HCT116 (cell line): ENCODE measurements around the gene TUBB1. TPM values are rescaled to one million over a fixed set of nuclear protein-coding genes. Genes with fewer than 3 reads are reported as not detected.

Experiments
- ATAC-seq: fragments of 200-7000 bp; cut with Tn5 transposase; 2 replicates; pipeline ENCODE4 v1.9.1; 2020; ENCODE audit warnings: mild to moderate bottlenecking, moderate library complexity
- BruUV-seq: library from RNA; stranded (reverse); fragments of 400-500 nt; replicated peaks from 2 replicates; lab custom pipeline; 2021; lab: Mats Ljungman, UMichigan
- CTCF ChIA-PET: fragments of 300-600 bp; sonication (Branson Sonifier 250); formaldehyde crosslinking; loops from one replicate; lab custom pipeline; 2021; ENCODE audit warnings: antibody characterized with exemption; lab: Charles Lee
- POLR2A ChIA-PET: fragments of 300-600, 350-600 bp; sonication (Branson Sonifier 250); formaldehyde crosslinking; loops from one replicate; lab custom pipeline; 2021; ENCODE audit warnings: antibody characterized with exemption; lab: Charles Lee
- RAD21 ChIA-PET, 2 experiments: fragments of 300-600 bp; sonication (Branson Sonifier 250); formaldehyde crosslinking; loops; one replicate each; lab custom pipeline; 2023; ENCODE audit warnings: low total read pairs in 2 of 2; ENCODE audit not compliant: uncharacterized antibody in 2 of 2, unreplicated experiment in 2 of 2, low non-redundant PET in 1 of 2; lab: Charles Lee
- DNase-seq: peaks from one replicate; pipeline ENCODE4 v3.0.0-alpha.2; 2010; ENCODE audit warnings: low read depth, low spot score
- H2AFZ ChIP-seq: fragments of 200-600 bp; shearing (Covaris generic), sonication (generic); 2 replicates; pipeline ENCODE4 v1.6.1; 2017; ENCODE audit warnings: low read depth, mixed run types, mixed read lengths, antibody characterized with exemption, low read length; ENCODE audit not compliant: poor library complexity, severe bottlenecking
- H3K27ac ChIP-seq: 2 replicates; pipeline ENCODE4 v1.5.1; 2012; ENCODE audit warnings: low read depth, low read length
- H3K27me3 ChIP-seq: fragments of 200-600 bp; sonication (generic); 2 replicates; pipeline ENCODE4 v1.6.1; 2016; ENCODE audit warnings: mixed run types, low read length, mixed read lengths; ENCODE audit not compliant: insufficient read depth
- H3K36me3 ChIP-seq, 2 experiments: fragments of 200-500 bp in 1 of 2; fragments of 200-600 bp in 1 of 2; sonication (Bioruptor generic) in 1 of 2; sonication (generic) in 1 of 2; 2 replicates each; pipeline versions ENCODE4 v1.5.1 to v1.6.1; 2014 to 2016; ENCODE audit warnings: low read length in 2 of 2, inconsistent platforms in 1 of 2, mixed read lengths in 1 of 2, mixed run types in 1 of 2; ENCODE audit not compliant: insufficient read depth in 2 of 2, control insufficient read depth in 1 of 2
- H3K4me1 ChIP-seq, 2 experiments: fragments of 200-600 bp in 1 of 2; sonication (generic) in 1 of 2; 2 replicates each; pipeline versions ENCODE4 v1.5.1 to v1.6.1; 2012 to 2017; ENCODE audit warnings: low read length in 2 of 2, inconsistent platforms in 1 of 2, mild to moderate bottlenecking in 1 of 2, mixed read lengths in 1 of 2, mixed run types in 1 of 2, moderate library complexity in 1 of 2; ENCODE audit not compliant: insufficient read depth in 2 of 2, control insufficient read depth in 1 of 2
- H3K4me2 ChIP-seq: fragments of 200-600 bp; sonication (generic); 2 replicates; pipeline ENCODE4 v1.6.1; 2017; ENCODE audit warnings: mixed run types, low read length, mixed read lengths
- H3K4me3 ChIP-seq, 2 experiments: fragments of 200-600 bp in 1 of 2; sonication (generic) in 1 of 2; replicated peaks in 1 of 2; 2 replicates each; pipeline ENCODE4 v1.5.1; 2011 to 2016; ENCODE audit warnings: low read length in 2 of 2, control low read depth in 1 of 2, low read depth in 1 of 2, mild to moderate bottlenecking in 1 of 2, mixed read lengths in 1 of 2, mixed run types in 1 of 2
- H3K79me2 ChIP-seq: fragments of 200-600 bp; sonication (generic); 2 replicates; pipeline ENCODE4 v1.6.1; 2017; ENCODE audit warnings: mild to moderate bottlenecking, mixed run types, low read length, moderate library complexity, mixed read lengths; ENCODE audit not compliant: insufficient read depth
- H3K9ac ChIP-seq: fragments of 200-600 bp; sonication (generic); 2 replicates; pipeline ENCODE4 v1.6.1; 2016; ENCODE audit warnings: low read length, mixed read lengths
- H3K9me2 ChIP-seq: fragments of 200-600 bp; sonication (generic), shearing (Covaris generic); 2 replicates; pipeline ENCODE4 v1.6.1; 2017; ENCODE audit warnings: mixed run types, mild to moderate bottlenecking, moderate library complexity; ENCODE audit not compliant: insufficient read depth
- H3K9me3 ChIP-seq, 2 experiments: fragments of 200-500 bp in 1 of 2; fragments of 200-600 bp in 1 of 2; sonication (Bioruptor generic) in 1 of 2; sonication (generic) in 1 of 2; 2 replicates each; pipeline ENCODE4 v1.6.1; 2014 to 2017; ENCODE audit warnings: low read length in 2 of 2, mixed read lengths in 2 of 2, inconsistent platforms in 1 of 2, low read depth in 1 of 2, mild to moderate bottlenecking in 1 of 2, mixed run types in 1 of 2, moderate library complexity in 1 of 2; ENCODE audit not compliant: control insufficient read depth in 1 of 2, insufficient read depth in 1 of 2
- H4K20me1 ChIP-seq: fragments of 200-600 bp; sonication (generic), shearing (Covaris generic); 2 replicates; pipeline ENCODE4 v1.6.1; 2017; ENCODE audit warnings: mixed run types, mild to moderate bottlenecking, moderate library complexity; ENCODE audit not compliant: insufficient read depth
- CBX3 ChIP-seq: IDR thresholded peaks from 2 replicates; pipeline ENCODE4 v1.6.1; 2012; ENCODE audit warnings: low read depth
- CEBPB ChIP-seq: IDR thresholded peaks from 2 replicates; pipeline ENCODE4 v1.6.1; 2012; ENCODE audit warnings: low read depth
- CTCF ChIP-seq, 3 experiments: fragments of 200-600 bp in 1 of 3; sonication (generic) in 1 of 3; IDR thresholded peaks in 2 of 3; conservative IDR thresholded peaks in 1 of 3; 2 replicates each; pipeline ENCODE4 v1.5.1; 2012 to 2017; ENCODE audit warnings: low read depth in 2 of 3, low read length in 2 of 3, antibody characterized with exemption in 1 of 3, borderline replicate concordance in 1 of 3, control low read depth in 1 of 3, mild to moderate bottlenecking in 1 of 3, mixed read lengths in 1 of 3, mixed run types in 1 of 3, moderate library complexity in 1 of 3; ENCODE audit not compliant: insufficient read depth in 1 of 3
- EGR1 ChIP-seq: IDR thresholded peaks from 2 replicates; pipeline ENCODE4 v1.6.1; 2012; ENCODE audit warnings: low read depth
- EZH2 ChIP-seq: fragments of 200-600 bp; sonication (generic); IDR thresholded peaks from 2 replicates; pipeline ENCODE4 v1.6.1; 2017; ENCODE audit warnings: antibody characterized with exemption, mixed run types
- EZH2phosphoT487 ChIP-seq: fragments of 200-600 bp; IDR thresholded peaks from 2 replicates; pipeline ENCODE4 v1.6.1; 2018; ENCODE audit warnings: antibody characterized with exemption, borderline replicate concordance
- FOSL1 ChIP-seq: IDR thresholded peaks from 2 replicates; pipeline ENCODE4 v1.6.1; 2012; ENCODE audit warnings: low read depth
- JUND ChIP-seq: IDR thresholded peaks from 2 replicates; pipeline ENCODE4 v1.6.1; 2012
- POLR2AphosphoS5 ChIP-seq: IDR thresholded peaks from 2 replicates; pipeline ENCODE4 v1.6.1; 2011; ENCODE audit warnings: mild to moderate bottlenecking, low read depth, low read length, moderate library complexity
- RAD21 ChIP-seq: IDR thresholded peaks from 2 replicates; pipeline ENCODE4 v1.6.1; 2012; ENCODE audit warnings: low read depth, mild to moderate bottlenecking
- SIN3A ChIP-seq: IDR thresholded peaks from 2 replicates; pipeline ENCODE4 v1.6.1; 2012; ENCODE audit warnings: low read depth
- SRF ChIP-seq: IDR thresholded peaks from 2 replicates; pipeline ENCODE4 v1.6.1; 2012; ENCODE audit warnings: low read depth
- TCF7L2 ChIP-seq: IDR thresholded peaks from 2 replicates; pipeline ENCODE4 v1.7.0; 2011; ENCODE audit warnings: borderline replicate concordance, inconsistent platforms; ENCODE audit not compliant: insufficient read depth, insufficient read length; ENCODE audit errors: extremely low read depth
- ZFX ChIP-seq: fragments of 450-650 bp; IDR thresholded peaks from 2 replicates; pipeline ENCODE4 v1.6.1; 2017
- ZNF274 ChIP-seq: fragments of 200-500 bp; sonication (Bioruptor generic); IDR thresholded peaks from 2 replicates; pipeline ENCODE4 v1.6.1; 2014; ENCODE audit warnings: mild to moderate bottlenecking, low read depth, low read length, inconsistent platforms
- intact Hi-C: fragments of 100-400 bp; cut with micrococcal nuclease; formaldehyde crosslinking; loops from 2 replicates; pipeline ENCODE4 v1.10.0; 2022
- total RNA-seq: library from RNA; stranded (reverse); gene quantifications from one replicate; pipeline ENCODE4 v1.2.1, GENCODE V29; 2021; ENCODE audit not compliant: unreplicated experiment
- TF ChIP-seq, protein P1 (sequence below): IDR thresholded peaks from 2 replicates; pipeline ENCODE4 v1.6.1; 2012

Gene TUBB1
- total RNA-seq, 1 experiment from 2014 or later: not detected

DNA sequence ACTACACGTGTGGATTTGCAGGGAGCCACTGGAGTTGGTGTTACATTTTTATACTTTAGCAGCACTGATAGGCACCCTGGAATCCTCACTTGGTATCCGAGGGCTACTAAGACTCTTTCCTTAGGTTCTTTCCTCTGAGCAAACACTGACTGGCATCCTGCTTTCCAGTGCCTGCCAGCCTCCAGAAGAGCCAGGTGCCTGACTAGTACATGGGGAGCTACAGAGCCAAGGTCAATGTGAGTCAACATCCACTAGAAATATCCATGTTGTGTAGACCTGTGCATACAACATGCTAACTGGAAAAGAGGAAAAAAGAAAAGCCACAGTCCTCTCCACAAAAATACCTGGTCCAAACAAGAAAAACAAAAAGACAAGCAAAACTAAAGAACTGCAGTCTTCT, 5.9 kb downstream of the TUBB1 start:
- DNase-seq: no peak
- no peak for ATAC-seq
- Histone ChIP-seq H3K79me2 (peaks cover 55% of the 10 kb centered on the region), H2AFZ (no peak overlapping the region), H3K9me2 (no peaks in the 10 kb centered on the region), H3K4me1 (no peaks in the 10 kb centered on the region), H3K27me3 (no peaks in the 10 kb centered on the region), H3K9me3 (no peaks in the 10 kb centered on the region), H3K9ac (no peak overlapping the region), H4K20me1 (peaks cover 28% of the 10 kb centered on the region; the same call in 1 of the 2 replicates), H3K36me3 (peaks cover 34 to 64% of the 10 kb centered on the region in 2 experiments), H3K4me3 (no peak overlapping the region), H3K4me2 (no peak overlapping the region), H3K27ac (no peak overlapping the region)
- ChIA-PET CTCF (no interaction called here), POLR2A (no interaction called here), RAD21 (no interaction called here)
- TF ChIP-seq SRF (no peak), CEBPB (no peak), ZNF274 (no peak), CBX3 (no peak), RAD21 (no peak), ZFX (no peak), POLR2AphosphoS5 (no peak), EZH2phosphoT487 (no peak), CTCF (IDR thresholded peaks at IDR 0.05 in 2 of 3, conservative IDR thresholded peaks at IDR 0.05 in 1 of 3; ENCODE audit: borderline replicate concordance in 1 of 3, insufficient read depth in 1 of 3, low read depth in 2 of 3, low read length in 2 of 3) (no peak), SIN3A (no peak), FOSL1 (no peak), TCF7L2 (no peak), EZH2 (no peak), EGR1 (no peak), JUND (no peak)
- TF ChIP-seq, protein P1, sequence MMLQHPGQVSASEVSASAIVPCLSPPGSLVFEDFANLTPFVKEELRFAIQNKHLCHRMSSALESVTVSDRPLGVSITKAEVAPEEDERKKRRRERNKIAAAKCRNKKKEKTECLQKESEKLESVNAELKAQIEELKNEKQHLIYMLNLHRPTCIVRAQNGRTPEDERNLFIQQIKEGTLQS: no peak
- intact Hi-C loops: no loop called here
- no TSS peak for BruUV-seq
